NCI-H1092 treated with DMSO at 0.1 percent for 48 hours (cell line): Measurements from ENCODE around the gene NDE1.

Experiments used
- DNase-seq: peaks from one replicate; lab custom pipeline; 2025; lab: John Stamatoyannopoulos, UW

The NDE1 gene

DNA sequence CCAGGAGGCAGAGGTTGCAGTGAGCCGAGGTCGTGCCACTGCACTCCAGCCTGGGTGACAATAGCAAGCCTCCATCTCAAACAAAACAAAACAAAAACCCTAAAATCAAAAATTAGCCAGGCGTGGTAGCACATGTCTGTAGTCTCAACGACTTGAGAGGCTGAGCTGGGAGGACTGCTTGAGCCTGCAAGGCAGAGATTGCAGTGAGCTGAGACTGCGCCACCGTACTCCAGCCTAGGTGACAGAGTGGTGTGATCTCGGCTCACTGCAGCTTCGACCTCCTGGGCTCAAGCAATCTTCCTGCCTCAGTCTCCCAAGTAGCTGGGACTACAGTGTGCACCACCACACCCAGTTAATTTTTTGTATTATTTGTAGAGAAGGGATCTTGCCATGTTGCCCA lies 119.2 kb downstream of the NDE1 start:
- no peak for DNase-seq

DNA sequence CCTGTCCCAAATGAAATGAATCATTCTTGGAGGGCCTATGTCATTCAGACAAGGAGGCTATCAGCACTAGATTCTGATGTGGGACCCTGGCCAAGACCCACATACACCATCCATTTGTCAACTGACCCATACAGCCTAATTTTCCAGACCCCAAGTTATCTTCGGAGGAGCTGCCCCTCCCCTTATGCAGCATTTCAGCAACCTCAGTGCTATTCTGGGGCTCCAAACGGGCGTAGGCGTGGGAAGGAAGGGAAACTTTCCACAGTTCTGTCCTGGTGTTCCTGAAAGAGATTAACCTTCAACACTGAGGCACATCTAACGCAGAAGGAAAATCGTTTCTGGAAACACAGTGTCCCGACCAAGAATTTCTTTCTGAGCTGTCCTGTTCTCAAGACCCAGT lies 120.1 kb downstream of the NDE1 start:
- DNase-seq = no peak

DNA sequence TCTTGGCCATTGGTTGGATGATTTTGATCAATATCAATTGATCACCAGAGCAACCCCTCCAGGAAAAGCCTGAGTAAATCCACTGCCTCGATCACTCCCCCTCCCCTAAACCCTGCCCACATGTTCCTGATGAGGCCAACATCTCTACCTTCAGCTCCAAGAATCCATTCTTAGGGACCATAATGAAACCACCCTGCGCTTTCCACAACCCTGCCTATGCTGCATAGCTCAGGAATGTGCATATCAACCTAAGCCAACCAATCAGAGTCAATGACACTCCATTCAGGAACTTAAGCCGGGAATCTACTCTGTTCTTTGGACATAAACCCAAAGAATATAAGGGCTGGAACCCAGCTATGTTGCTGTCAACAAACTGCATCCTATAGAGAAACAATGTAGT lies 120.5 kb downstream of the NDE1 start:
- DNase-seq = no peak

DNA sequence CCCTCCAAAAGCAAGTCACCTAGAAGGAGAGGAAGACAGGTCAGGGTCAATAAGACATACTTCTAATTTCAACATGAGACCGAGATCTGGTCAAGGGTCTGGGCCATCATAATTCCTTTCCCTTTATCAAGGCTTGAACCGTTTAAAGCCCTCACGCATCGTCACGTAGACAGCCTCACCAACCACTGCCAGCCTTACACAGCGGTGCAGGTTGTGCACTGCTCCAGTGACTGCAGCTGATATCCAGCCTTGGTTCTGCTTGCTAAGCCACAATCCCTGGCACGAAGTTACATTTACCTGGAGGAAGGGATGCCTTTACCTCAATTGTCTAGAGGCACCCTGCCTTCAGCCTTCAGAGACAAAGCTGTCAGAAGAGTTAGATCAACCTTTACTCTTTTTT lies 121.6 kb downstream of the NDE1 start:
- no peak for DNase-seq

DNA sequence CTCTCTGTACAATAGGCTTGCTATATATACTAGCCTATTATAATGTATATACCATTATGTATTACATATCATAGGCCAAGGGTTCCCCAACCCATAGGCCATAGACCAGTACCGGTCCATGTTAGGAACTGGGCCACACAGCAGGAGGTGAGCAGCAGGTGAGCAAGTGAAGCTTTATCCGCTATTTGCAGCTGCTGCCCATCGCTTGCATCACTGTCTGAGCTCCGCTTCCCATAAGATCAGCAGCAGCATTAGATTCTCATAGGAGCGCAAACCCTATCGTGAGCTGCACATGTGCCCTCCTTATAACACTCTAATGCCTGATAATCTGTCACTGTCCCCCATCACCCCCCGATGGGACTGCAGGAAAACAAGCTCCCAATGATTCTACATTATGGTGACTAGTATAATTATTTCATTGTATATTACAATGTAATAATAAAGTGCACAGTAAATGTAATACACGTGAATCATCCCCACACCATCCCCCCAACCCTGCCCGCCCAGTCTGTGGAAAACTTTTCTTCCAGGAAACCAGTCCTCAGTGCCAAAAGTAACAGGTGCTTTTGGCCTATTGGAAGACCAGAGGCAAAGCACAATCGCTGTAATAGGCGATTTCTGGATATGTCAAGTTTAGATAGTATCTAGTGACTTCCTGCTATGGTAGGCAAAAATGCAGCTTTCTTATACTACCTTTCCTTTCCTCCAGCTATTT lies 122.7 kb downstream of the NDE1 start:
- DNase-seq = no peak

DNA sequence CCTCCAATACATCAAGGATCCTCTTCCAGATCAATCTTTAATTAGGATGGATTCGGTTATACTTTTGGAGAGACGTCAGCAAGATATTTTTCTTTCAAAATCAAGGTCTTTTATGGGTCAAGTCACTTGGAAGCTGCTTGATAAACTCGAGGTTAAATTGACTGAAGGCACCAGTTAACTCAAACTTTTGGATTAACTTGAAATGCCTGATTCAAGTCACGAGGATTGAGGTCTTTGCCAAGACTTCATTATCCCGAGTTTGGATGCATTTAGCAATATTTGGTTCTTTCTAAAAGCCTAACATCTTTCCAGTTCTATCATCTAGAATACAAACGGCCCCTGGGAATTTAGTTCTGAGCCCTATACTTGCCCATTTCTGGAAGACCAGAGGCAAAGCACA lies 123.9 kb downstream of the NDE1 start:
- no peak for DNase-seq

DNA sequence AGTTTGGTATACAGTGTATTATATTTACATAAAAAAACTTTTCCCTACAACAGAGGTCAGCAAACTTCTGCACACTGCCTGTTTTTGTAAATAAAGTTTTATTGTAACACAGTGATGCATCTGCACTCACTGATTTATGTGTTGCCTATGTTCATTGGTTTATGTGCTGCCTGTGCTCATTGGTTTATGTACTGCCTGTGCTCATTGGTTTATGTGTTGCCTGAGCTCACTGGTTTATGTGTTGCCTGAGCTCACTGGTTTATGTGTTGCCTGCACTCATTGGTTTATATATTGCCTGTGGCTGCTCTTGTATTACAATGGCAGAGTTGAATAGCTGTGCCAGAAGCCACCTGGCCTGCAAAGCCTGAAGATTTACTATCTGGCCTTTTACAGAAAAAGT lies 125.2 kb downstream of the NDE1 start:
- DNase-seq = no peak

DNA sequence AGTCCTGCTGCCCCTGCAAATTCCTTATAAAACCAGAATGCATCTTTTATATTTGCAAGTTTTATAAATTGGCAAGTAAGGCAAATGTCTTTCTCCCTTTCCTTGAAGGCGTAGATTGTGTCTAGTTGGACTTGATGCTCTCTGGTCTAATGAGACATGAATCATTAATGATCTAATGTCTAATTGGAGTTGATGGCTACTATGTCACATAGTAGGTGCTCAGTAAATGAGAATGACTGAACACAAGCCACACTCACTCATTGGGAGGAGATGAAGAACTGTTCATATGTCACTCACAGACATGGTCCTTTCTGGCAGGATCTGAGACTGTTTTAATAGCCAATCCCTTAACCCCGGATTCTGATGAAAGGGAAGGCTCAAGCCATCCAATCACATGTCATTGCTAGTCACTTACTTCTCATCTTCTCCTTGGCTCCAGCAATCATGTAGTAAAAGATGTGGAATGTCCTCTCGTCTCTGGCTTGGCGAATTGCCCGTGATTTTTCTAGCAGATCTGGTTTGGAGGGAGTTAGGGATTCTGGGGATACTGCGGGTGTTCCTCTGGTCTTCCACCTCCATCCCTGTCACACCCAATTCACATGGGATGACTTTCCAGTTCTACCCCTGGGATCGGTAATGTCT lies 125.7 kb downstream of the NDE1 start:
- no peak for DNase-seq
